LoVo (cell line): Measurements from ENCODE around the gene PROCR.
"Not testable (repeated sequence)": the region's sequence is repeated elsewhere in the genome, so short reads cannot be mapped to it uniquely, and the experiment has no call there.

Source experiments
- DNase-seq: peaks from one replicate; pipeline ENCODE4 v3.0.0-alpha.2; 2016; ENCODE audit warnings: low spot score

PROCR gene

DNA sequence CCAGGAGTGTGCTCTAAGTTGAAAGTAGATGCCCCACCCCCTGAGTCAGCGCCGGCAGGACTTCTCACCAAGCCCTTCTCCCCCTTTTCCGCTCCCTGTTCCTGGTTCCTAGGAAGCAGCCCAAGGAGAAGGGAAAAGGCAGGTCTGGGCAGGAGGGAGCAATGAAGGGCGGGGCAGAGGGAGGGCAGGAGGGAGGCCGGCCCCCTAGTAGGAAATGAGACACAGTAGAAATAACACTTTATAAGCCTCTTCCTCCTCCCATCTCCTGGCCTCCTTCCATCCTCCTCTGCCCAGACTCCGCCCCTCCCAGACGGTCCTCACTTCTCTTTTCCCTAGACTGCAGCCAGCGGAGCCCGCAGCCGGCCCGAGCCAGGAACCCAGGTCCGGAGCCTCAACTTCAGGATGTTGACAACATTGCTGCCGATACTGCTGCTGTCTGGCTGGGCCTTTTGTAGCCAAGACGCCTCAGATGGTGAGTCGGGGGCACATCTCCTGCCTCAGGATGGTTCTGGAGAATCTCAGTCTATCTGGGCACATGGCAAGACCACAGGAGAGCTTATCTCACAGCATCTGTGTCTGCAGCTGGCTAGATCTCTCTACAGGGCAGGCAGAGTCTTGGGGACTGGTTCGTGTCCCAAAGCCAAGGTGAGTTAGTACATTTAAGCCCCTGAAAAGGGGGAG is at the start of gene PROCR:
TSS of gene PROCR (plus strand) at position 320 of the 681 bp plus-strand sequence. CDS start at position 403, 83 bp downstream.
- peak; percentile 94 for DNase-seq

DNA sequence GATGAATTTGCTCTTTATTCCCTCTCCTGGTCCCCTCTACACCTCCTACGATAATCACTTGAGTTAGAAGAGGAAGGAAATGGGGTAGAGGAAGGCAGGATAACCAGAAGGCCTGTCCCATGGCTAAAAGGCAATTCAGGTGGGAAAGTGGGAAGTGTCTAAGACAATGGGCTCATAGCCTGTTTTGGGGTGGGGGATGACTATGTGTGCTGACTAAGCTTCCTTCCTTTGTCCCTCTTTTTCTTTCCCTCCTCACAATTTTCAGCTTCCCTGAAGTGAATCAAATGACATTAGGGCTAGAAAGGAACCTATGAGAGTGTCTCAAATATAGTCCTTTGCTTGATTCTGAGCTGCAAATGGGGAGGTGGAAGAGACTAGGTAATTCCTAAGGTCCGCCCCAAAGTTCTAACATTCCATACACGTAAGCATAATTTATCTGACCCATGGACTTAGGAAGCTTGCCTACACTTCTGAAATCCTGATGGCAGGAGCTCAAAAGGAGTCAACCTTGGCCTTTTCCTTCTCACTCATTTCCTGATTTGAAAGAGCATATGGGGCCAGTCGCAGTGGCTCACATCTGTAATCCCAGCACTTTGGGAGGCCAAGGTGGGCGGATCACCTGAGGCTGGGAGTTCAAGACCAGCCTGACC is 49.0 kb upstream of the PROCR start:
- no peak for DNase-seq

- DNase-seq, result no peak
Observed at GRCh38 chr20:35125753-35126152, 46.1 kb upstream of the PROCR start.

GRCh38 chr20:35129647-35130069 is 42.2 kb upstream of the PROCR start:
- DNase-seq, result no peak

DNA sequence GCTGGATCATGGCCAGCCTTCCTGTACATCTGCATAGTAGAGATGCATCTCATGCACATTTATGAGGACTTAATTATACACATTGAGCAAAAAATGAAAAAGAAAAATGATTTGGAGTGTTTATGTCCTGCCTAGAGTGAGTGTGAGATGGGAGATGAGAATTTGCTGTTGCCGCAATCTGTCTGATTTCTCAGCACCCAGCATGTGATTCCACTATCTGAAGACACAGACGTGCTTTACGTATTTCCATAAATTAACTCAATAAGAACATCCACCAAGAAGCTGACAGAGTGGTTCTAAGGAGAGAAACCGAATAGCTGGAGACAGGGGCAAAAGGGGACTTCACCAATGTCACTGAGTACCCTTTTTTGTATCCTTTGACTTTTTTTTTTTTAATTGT is 39.9 kb upstream of the PROCR start:
- DNase-seq, result no peak

- no peak for DNase-seq
Observed at GRCh38 chr20:35133031-35133430, 38.8 kb upstream of the PROCR start.

- no peak for DNase-seq
Observed at GRCh38 chr20:35133735-35134134, 38.1 kb upstream of the PROCR start.

GRCh38 chr20:35134472-35134871 is 37.4 kb upstream of the PROCR start:
- no peak for DNase-seq

- no peak for DNase-seq
Observed at GRCh38 chr20:35134880-35135279, 37.0 kb upstream of the PROCR start.

GRCh38 chr20:35135867-35136586 is 35.8 kb upstream of the PROCR start:
- DNase-seq, result no peak

GRCh38 chr20:35144694-35145093 is 27.2 kb upstream of the PROCR start:
- no peak for DNase-seq

GRCh38 chr20:35145141-35145564 is 26.7 kb upstream of the PROCR start:
- peak; percentile 47 for DNase-seq

DNA sequence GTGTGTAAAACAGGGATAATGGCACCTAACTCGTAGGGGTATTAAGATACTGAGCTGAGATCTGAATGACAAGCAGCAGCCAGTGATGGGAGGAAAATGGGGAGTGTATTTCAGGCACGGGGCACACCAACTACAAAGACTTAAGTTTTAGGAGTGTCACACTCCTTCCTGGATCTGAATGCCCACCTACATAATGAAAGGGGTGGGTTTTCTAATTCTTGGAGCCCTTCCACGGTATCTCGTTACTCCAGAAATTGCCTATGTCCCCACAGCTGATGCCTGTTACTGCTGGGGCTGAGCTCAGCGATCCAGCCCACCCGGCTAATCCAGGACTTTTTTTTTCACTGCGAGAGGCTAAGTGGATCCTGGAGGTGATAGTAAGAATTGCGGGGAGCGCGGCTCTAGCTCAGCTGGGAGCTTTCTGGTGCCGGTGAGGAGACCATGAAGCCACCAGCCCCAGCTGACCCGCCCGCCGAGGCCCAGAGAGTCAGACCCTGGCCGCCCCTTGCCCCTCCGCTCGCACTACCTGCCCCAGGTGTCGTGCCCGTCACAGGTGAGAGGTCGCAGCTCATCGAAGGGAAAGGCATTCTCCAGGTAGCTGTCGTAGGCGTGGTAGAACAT is 25.5 kb upstream of the PROCR start:
- DNase-seq, result peak; percentile 36

GRCh38 chr20:35146920-35147574 is 24.8 kb upstream of the PROCR start, which contains the start of gene EDEM2:
EDEM2 (minus strand) TSS chr20:35147336; CDS start chr20:35147258, 78 bp downstream.
- DNase-seq, result peak; percentile 94

GRCh38 chr20:35147575-35148071 is 24.2 kb upstream of the PROCR start:
- not testable (repeated sequence) for DNase-seq

GRCh38 chr20:35150846-35151579 is 20.9 kb upstream of the PROCR start:
- DNase-seq, result no peak

GRCh38 chr20:35151736-35152135 is 20.1 kb upstream of the PROCR start:
- no peak for DNase-seq

DNA sequence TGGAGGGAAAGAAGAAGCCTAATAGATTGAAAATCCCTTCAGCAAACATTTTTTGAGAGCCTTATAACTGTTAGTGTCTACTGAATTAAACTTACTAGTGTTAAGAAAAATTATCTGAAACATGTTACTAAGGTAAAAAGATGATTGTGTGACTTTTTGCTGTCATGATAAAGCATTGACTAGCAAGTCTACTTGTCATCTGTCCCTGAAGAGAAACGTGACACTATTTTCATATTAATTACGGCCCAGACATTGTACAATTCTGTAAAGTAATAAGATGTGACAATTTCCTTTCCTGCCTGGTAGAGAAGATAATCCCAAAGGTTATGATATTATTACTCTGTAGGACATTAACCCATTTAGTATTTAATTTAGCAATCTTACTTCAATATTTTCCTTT is 15.9 kb upstream of the PROCR start:
- no peak for DNase-seq

DNA sequence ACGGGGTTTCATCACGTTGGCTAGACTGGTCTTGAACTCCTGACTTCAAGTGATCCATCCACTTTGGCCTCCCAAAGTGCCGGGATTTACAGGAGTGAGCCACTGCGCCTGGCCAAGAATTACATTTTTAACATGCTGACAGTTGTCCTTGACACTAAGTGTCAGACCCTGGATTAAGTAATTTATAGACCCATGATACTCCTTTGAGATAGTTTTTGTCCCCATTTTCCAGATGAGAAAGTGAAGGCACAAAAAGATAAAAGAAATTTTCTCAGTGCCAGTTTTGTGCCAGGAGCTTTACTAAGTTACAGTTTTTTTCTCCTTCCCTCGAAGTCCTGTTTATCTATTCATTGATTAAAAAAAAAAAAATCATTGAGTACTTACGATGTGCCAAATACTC is 14.9 kb upstream of the PROCR start:
- DNase-seq, result no peak

GRCh38 chr20:35160341-35160740 is 11.5 kb upstream of the PROCR start:
- DNase-seq, result not testable (repeated sequence)

DNA sequence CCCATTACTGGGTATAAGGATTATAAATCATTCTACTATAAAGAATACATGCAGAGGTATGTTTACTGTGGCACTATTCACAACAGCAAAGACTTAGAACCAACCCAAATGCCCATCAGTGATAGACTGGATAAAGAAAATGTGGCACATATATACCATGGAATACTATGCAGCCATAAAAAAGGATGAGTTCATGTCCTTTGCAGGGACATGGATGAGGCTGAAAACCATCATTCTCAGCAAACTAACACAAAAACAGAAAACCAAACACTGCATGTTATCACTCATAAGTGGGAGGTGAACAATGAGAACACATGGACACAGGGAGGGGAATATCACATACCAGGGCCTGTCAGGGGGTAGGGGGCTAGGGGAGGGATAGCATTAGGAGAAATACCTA is 7.3 kb upstream of the PROCR start:
- DNase-seq, result not testable (repeated sequence)
